Esophagus mucosa (tissue), 1 donor: ENCODE data around the gene RIN2. TPM values are rescaled to one million over a fixed set of nuclear protein-coding genes. Genes with fewer than 3 reads are reported as not detected.
"Not testable (repeated sequence)": the region's sequence is repeated elsewhere in the genome, so short reads cannot be mapped to it uniquely, and the experiment has no call there.

Experiments used
- ATAC-seq: fragments of 200-7000 bp; cut with Tn5 transposase; one replicate; pipeline ENCODE4 v1.9.1; 2020
- total RNA-seq: library from RNA; stranded (reverse); gene quantifications from one replicate; pipeline ENCODE4 v1.2.4, GENCODE V29; 2023
- donor health status: DM: yes; HTN: yes; CAD: no.

Gene RIN2
- total RNA-seq, 1 donor from 2014 or later: 42.3 TPM

GRCh38 chr20:19789009-19789408, 31.0 kb downstream of the RIN2 start:
- ATAC-seq: no peak

GRCh38 chr20:19789446-19789845, 31.4 kb downstream of the RIN2 start:
- ATAC-seq: no peak

GRCh38 chr20:19791887-19792286, 33.8 kb downstream of the RIN2 start:
- no peak for ATAC-seq

- no peak for ATAC-seq
These were observed 35.7 kb downstream of the RIN2 start for GRCh38 chr20:19793716-19794115.

GRCh38 chr20:19794941-19795340, 36.9 kb downstream of the RIN2 start:
- ATAC-seq: no peak

GRCh38 chr20:19799325-19799724, 41.3 kb downstream of the RIN2 start:
- ATAC-seq: no peak

- no peak for ATAC-seq
These were observed 44.0 kb downstream of the RIN2 start for GRCh38 chr20:19802099-19802491.

- peak; percentile 68 for ATAC-seq
These were observed 44.6 kb downstream of the RIN2 start for GRCh38 chr20:19802492-19803158.

- ATAC-seq: not testable (repeated sequence)
These were observed 48.2 kb downstream of the RIN2 start for GRCh38 chr20:19806276-19806675.

GRCh38 chr20:19806806-19807190, 48.7 kb downstream of the RIN2 start:
- peak; percentile 57 for ATAC-seq

- peak; percentile 52 for ATAC-seq
These were observed 49.3 kb downstream of the RIN2 start for GRCh38 chr20:19807191-19807945.
